Stimulated activated CD8-positive, alpha-beta memory T cell treated with anti-CD3 and anti-CD28 coated beads, Interleukin-15, amount 100 ng/mL, for 4 hours (primary cell): ENCODE results near the gene GSTO2.
"Not testable (repeated sequence)": the region's sequence is repeated elsewhere in the genome, so short reads cannot be mapped to it uniquely, and the experiment has no call there.

Experiments
- DNase-seq, 2 donors: peaks; one replicate each; pipeline ENCODE4 v3.0.0-alpha.2; 2020; ENCODE audit warnings: low read depth in 2 of 2

GSTO2 gene

DNA sequence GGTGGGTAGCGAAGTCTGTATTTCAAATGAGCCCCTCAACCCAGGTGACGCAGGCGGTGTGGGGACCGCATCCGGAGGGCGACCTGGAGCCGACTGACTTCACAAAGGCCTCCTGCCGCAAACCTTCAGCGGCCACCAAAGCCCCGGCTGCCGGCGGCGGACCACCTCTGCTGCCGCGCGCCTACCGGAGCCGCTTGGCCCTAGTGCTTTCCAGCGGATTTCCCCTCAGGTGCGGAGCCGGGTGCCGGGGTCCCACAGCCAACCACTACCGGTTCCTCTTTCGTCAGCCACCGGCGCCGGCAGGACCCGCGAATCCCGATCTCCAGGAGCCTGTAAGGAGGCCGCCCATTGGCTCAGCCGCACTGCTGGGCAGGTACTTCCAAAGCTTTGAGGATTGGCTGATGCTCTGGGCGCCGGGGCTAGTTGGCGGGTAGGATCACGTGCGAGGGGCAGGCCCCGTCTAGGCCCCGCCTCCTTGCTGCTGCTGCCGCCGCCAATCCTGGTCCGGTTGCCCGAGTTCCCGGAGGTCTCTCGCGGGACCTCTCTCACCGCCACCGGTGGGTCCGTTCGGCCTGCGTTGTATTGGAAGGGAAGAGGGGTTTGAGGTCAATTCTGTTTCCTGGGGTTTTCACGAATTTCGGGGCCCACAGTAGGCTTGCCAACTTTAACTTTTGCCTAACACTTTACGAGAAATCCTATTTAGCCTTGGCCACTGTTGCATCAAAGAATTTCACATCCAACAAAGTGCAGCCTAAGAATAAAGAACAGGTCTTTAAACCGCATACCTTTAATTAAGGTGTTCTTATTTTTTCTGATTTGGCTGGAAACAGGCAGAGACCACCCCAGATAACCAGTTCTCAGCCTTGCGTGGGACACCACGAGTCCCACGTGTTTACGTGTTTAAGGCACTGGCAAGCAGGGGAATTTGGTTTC lies at the start of gene GSTO2:
Gene GSTO2 (plus strand): TSS at position 472 of the 933 bp plus-strand sequence. CDS start 5,732 bp downstream, outside the sequence.
- DNase-seq: peak; percentile 96 to 98

DNA sequence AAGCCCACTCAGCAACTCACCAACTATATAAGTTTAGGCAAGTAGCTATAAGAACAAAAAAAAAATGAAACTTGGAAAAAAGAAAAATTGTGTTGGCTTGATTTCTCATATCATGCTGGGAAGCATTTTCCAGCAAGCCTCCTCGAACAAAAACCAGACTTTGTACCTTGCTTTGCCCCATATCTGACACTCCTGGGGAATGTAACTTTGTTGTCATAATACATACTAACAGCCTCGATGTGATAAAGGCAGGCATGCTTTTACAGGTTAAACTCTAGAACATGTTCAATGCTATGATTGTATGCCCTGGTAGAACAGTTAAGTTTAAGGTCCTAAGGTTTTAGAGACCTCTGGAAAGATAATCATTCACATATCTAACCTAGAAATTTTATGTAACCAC lies 48.5 kb upstream of the GSTO2 start:
- DNase-seq: no peak

DNA sequence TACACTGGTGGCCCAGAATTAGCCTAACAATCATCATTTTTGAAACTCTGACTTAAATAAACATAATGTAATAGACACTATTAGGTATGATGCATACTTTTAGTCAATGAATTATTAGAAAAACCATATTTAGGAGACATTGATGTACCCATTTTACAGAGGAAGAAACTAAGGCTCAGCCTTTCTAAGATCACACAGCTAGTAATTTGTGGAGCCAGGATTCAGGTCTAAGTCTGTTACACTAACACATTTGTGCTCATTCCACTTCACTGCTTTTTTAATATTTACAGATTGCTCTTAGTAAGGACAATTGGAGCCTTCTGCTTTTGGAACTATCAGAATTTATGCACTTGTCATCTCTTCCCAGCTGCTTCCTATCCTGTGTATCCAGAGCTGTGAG lies 45.7 kb upstream of the GSTO2 start:
- DNase-seq: no peak

DNA sequence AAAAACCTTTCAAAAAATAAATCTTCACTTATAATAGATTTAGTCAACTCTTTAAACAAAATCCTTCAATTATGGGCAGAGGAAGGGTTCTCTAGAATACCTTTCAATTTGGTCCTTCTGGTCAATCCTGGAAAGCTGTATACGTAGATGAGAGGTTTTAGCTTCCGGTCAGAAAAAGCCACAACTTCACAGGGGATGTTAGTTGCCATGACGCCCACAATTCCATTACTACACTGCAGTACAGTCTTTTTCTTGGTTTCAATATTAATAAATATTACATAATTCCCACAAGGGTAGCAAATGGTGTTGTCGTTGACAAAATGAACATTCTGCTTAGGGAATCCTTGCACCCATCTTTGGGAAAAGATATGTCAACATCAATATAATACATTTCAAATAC lies 38.5 kb upstream of the GSTO2 start:
- DNase-seq: no peak

DNA sequence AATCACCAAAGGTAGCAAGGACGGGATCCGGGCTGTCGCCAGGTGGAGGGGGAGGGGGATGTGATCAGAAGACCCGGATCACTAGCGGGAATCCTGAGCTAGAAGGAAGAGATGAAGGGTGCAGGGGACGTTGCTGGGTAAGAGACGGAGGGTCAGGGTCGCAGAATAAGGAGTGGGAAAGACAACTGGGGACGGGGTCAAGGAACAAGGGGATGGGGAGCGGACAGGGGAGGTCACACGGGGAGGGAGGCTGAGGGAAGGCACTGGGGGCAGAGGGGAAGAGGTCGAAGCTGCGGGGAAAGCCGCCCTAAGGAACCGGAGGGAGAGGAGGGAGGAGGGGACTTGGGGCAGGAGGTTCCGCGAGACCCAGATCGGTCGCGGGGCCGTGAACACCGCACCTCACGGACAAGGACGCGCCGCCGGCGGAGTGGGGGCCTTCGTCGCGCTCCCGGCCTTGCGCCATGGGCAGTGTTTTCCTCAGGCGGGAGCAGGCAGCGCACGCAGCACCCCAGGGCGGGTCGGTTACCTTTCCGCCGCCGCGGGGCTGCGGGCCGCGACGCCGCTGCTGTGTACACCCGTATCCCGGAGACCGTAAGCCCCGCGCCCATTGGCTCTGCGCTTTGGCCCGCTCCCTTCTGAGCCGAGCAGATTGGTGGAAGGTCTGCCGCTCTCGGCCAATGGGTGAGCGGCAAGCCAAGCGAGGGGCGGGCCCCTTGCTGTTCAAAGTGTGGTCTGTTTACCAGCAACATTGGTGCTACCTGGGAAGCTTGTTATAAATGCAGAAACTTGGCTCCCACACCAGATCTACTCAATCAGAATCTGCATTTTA lies 37.0 kb upstream of the GSTO2 start, which contains the start of gene CFAP43:
Gene CFAP43 (minus strand): TSS at position 581 of the 829 bp plus-strand sequence. CDS start 118 bp downstream, at position 463.
- peak; percentile 96 to 97 for DNase-seq

DNA sequence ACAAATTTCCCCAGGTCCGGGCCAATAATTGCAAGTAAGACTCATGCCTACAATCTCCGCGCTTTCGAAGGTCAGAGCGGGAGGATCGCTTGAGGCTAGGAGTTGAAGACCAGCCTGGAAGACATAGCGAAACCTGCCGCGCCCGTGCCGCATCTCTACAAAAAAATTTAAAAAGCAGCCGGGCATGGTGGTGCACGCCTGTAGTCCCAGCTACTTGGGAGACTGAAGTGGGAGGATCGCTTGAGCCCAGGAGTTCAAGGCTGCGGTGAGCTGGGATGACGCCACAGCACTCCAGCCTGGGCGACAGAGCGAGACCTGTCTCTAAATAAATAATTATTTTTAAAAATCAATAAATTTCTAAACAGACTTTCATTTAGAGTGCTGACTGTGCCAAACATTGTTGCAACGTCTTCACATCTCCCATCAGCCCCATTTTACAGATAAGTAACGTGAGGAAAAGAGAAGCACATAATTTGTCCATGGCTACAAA lies 36.3 kb upstream of the GSTO2 start:
- no peak for DNase-seq

DNA sequence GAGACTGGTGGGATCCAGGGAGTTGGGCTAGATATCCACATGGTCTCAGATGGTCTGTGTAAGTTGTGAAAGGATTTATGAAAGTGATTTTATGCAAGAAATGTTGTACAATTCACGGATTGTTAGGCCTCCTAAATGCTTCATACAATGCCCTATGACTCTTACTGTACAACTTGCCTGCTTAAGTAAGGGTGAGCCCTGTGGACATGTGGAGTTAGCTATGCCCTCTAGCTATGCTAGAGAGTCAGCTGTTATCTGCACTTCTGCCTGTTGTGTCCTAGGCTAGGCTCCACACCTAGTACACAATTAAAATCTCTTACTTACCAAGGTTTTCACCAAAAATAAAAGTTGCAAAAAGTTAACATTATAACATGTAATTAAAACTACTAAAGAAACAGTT lies 35.2 kb upstream of the GSTO2 start:
- DNase-seq: no peak

DNA sequence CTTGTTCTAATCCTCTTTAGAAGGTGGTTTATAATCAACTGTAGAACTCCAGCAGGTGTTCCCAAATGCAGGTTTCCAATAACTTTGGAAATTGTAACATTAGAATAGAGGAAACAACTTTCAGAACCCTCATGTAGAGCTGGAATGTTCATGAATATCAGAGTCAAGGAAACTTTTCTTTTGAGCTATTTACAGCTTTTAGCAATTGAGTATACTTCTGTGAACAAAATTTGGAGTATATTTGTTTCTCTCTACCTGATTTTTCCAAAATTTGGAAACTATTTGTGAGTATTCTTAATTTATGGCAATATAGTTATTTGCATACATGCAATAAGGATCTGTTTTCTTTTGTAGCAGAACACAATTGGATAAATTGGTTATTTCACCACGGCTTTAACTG lies 34.0 kb upstream of the GSTO2 start:
- no peak for DNase-seq

DNA sequence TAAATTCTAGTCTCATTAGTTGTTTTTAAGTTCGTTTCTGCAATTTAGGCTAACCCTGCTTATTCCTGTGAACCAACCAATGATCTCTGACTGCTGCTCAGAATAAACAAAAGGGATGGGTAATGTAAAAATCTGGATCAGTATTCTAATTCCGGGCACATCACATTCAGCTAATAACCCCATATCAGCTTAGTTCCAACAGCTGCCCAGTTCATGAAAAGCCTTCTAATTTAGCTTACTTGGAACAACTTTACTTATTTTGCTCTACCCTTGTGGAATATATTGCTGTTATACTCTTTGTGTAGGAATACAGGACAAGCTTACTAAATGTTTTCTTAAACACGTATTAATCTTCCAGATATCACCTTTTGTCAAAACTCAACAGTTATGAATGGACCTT lies 33.2 kb upstream of the GSTO2 start:
- no peak for DNase-seq

DNA sequence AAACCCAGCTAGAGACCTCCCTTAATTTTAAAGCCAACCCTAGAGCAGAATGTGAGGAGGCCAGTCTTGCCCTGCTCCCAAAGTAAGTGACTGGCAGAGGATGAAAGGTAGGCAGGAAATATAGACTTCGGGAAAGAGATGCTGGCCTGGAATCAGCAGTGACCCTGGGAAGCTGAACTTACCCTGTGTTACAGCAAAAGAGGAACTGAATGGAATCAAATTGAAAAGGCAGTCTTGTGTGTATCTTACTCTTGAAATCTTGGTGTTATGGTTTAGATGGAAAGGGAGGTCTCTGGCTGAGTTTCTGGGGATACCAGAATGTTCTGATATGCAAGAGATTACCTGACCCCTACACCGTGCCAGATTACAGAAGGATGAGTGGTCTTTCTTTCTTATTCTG lies 28.9 kb upstream of the GSTO2 start:
- no peak for DNase-seq

DNA sequence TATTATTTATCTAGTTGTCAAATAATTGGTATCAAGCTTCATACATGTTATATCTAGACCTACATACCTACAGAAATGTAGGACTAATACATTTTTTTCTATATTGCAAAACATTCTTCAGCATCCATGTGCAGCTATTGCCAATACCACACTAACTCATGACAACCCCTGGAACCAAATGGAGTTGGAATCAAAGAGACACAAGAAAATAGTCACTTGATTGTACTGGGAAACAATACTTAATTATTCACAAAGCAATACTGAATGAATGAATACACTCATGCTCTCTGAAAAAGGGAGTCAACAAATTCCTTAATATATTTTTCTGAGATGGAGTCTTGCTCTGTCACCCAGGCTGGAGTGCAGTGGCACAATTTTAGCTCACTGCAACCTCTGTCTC lies 26.4 kb upstream of the GSTO2 start:
- DNase-seq: no peak

DNA sequence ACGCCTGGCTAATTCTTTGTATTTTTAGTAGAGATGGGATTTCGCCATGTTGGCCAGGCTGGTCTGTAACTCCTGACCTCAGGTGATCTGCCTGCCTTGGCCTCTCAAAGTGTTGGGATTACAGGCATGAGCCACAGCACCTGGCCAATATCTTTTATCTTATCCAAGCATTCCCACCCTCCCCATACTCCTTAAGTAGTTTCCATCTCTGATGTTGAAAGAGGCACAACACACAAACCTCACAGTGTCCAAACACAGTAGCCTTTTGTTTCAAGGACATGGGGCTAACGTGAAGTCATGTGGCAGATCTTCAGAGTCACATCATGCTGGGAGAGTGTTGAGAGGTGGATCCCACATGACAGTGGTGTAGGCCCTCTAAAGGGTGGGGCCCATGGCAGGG lies 26.0 kb upstream of the GSTO2 start:
- not testable (repeated sequence) for DNase-seq

DNA sequence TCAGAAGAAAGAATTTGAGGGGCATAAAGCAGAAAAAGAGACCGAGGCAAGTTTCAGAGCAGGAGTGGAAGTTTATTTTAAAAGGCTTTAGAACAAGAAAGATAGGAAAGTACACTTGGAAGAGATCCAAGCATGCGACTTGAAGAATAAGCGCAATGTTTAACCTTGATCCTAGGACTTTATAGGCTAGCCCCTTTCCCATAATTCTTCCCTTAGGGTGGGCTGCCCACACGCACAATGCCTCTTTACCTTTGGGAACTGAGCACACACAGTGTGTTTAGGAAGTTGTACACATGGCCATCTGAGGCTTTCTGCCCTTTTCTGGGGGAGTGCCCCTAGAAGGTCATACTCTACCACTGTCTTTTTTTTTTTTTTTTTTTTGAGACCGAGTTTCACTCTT lies 25.5 kb upstream of the GSTO2 start:
- DNase-seq: no peak

DNA sequence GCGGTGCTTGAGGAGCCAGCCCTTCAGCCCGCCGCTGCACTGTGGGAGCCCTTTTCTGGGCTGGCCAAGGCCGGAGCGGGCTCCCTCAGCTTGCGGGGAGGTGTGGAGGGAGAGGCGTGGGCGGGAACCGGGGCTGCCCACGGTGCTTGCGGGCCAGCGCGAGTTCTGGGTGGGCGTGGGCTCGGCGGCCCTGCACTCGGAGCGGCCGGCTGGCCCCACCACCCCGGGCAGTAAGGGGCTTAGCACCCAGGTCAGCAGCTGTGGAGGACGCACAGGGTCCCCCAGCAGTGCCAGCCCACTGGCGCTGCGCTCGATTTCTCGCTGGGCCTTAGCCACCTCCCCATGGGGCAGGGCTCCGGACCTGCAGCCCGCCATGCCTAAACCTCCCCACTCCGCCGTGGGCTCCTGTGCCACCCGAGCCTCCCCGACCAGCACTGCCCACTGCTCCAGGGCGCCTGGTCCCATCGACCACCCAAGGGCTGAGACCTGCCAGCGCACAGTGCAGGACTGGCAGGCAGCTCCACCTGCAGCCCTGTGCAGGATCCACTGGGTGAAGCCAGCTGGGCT lies 23.8 kb upstream of the GSTO2 start:
- no peak for DNase-seq

DNA sequence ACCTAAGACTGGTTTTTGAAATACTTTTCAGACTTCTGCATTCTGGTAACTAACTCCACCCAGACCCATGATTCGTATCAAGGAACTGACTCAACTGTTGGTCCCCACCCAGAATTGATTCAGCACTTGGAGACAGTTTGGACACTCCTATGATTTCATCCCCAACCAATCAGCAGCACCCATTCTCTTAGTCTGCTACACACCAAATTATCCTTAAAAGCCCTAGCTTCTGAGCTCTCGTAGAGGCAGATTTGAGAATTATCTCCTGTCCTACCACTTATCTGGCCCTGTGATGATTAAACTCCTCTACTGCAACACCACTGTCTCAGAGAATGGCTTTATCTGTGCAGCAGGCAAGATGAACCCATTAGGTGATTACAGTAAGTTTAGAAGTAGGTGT lies 22.0 kb upstream of the GSTO2 start:
- no peak for DNase-seq

DNA sequence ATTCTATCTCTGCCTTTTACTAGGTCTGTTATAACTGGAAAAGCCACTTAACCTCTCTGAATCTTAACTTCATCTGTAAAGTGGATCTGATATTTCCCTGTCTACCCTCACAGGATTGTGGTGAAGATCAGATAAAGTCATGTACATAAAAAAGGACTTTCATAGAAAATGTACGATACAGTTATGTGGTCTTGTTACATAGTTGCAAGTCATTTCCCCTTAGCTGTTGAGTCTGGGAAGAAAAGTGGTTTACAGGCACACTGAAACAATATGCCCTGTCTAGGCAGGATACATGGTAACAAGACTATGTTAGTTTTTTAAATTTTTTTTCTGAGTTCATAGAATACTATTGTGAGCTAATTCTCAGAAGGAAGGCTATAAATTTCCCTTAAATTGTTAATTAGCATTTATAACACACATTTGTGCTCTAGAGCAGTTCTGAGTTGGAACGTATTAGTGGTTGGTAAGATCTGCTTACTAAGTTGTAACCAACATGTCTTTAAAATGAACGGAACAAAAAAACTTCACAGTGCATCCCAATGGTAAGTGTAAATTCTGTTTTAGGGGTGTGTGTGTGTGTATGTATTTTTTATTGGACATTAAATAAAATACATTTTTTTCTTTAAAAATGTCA lies 21.4 kb upstream of the GSTO2 start:
- DNase-seq: no peak

DNA sequence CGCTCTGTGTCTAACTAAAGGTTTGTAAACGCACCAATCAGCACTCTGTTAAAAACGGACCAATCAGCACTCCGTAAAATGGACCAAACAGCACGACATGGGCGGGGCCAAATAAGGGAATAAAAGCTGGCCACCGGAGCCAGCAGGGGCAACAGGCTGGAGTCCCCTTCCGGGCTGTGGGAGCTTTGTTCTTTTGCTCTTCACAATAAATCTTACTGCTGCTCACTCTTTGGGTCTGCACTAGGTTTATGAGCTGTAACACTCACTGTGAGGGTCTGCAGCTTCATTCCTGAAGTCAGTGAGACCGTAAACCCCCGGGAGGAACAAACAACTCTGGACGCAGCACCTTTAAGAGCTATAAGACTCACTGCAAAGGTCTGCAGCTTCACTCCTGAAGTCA lies 20.1 kb upstream of the GSTO2 start:
- DNase-seq: not testable (repeated sequence)

DNA sequence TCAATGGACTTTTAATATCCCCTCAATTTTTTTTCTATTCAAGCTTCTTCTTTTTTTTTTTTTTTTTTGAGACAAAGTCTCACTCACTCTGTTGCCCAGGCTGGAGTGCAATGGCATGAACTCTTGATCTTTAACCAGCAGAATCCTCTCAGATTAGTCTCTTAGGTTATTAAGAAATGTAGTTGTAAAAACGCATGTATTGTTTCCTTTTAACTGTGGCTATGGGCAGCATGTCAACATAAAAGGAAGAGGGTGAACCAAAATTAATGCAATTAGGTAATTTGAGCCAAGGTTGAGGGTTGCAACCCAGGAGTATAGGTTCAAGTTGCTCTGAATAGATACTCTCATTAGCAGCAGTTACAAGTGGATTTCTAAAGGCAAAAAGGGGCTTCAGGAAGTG lies 18.6 kb upstream of the GSTO2 start:
- DNase-seq: no peak

DNA sequence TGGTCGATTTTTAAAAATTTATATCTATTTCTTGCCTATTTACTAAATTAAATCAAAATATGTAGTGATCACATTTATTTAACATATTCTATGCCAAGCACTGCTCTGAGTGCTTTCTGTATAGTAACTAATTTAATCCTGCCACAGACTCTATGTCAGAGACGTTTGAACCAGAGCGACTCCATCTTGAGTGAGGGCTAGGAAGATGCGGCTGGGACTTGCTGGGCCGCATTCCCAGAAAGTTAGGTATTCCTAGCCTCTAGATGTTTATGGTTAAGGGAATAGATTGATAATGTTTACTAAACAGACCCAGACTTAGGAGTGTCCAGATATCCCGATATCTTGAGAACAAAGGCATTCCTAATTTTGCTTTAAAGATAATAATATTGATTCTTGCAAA lies 17.5 kb upstream of the GSTO2 start:
- no peak for DNase-seq

DNA sequence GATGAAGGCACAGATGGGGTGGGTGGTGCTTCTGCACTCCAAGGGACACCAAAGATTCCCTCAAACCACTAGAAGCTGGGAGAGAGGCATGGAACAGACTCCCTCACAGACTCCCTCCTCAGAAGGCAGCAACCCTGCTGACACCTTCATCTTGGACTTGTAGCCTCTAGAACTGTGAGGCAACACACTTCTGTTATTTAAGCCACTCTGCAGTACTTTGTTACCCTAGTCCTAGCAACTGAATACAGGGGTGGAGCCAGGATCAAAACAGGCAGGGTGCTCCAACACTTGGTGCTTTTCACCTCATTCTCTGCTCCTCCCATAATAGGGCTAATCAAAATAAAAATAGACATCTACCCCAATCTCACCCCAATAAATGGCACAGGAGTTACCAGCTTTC lies 16.6 kb upstream of the GSTO2 start:
- no peak for DNase-seq

DNA sequence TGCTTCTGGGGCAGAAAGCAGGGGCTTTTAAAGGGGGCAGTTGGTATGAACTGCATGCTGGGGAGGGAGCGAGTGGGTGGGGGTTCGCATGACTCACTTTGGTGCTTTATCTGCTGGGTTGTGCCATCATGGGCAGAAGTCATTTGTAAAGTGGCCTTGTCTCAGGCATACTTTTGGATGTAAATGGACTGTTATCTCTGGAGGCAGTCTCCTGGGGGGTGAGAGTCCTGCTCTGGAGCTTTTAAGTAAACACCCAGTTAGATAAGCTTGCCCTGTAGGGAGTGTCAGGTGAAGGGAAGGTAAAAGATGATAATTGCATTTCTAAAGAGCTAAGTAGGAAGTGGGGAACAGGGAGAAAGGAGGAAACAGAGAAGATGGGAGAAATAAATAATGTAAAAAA lies 15.9 kb upstream of the GSTO2 start:
- no peak for DNase-seq
